OCI-LY3 (cell line): Measurements from ENCODE around the gene LYPD5.

ENCODE experiments used
- H2AFZ ChIP-seq: fragments of 200-600, 300-600 bp; shearing (Covaris generic); 2 replicates; pipeline ENCODE4 v1.6.0; 2014; ENCODE audit warnings: antibody characterized with exemption, low read depth, low read length
- H3K27ac ChIP-seq: fragments of 200-600, 300-600 bp; sonication (generic); 2 replicates; pipeline ENCODE4 v1.5.1; 2014; ENCODE audit warnings: mild to moderate bottlenecking, low read length, moderate library complexity, mixed read lengths
- H3K27me3 ChIP-seq: fragments of 200-600, 300-600 bp; sonication (generic); 2 replicates; pipeline ENCODE4 v1.6.1; 2014; ENCODE audit warnings: low read depth, low read length, mixed read lengths
- H3K36me3 ChIP-seq: fragments of 200-600, 300-600 bp; sonication (generic); replicated peaks from 2 replicates; pipeline ENCODE3; 2014; ENCODE audit warnings: low read depth, low read length, mixed read lengths
- H3K4me1 ChIP-seq: fragments of 300-600, 200-600 bp; sonication (generic); 2 replicates; pipeline ENCODE4 v1.6.1; 2014; ENCODE audit warnings: low read length, mixed read lengths
- H3K4me2 ChIP-seq: fragments of 200-600, 300-600 bp; sonication (generic); 2 replicates; pipeline ENCODE4 v1.6.1; 2014; ENCODE audit warnings: low read length, mixed read lengths
- H3K4me3 ChIP-seq: fragments of 300-600, 200-600 bp; sonication (generic); 2 replicates; pipeline ENCODE4 v1.5.1; 2014; ENCODE audit warnings: antibody characterized with exemption, mild to moderate bottlenecking, low read length, moderate library complexity
- H3K79me2 ChIP-seq: fragments of 300-600, 200-600 bp; shearing (Covaris generic); 2 replicates; pipeline ENCODE4 v1.6.1; 2014; ENCODE audit warnings: mild to moderate bottlenecking, low read length, mixed read lengths
- H3K9ac ChIP-seq: fragments of 300-600, 200-600 bp; shearing (Covaris generic); 2 replicates; pipeline ENCODE4 v1.6.0; 2014; ENCODE audit warnings: mild to moderate bottlenecking, low read length, moderate library complexity
- H3K9me3 ChIP-seq: fragments of 200-600, 300-600 bp; shearing (Covaris generic); 2 replicates; pipeline ENCODE4 v1.6.1; 2014; ENCODE audit warnings: low read length, mixed read lengths; ENCODE audit not compliant: insufficient read depth
- H4K20me1 ChIP-seq: fragments of 200-600, 300-600 bp; sonication (generic); 2 replicates; pipeline ENCODE4 v1.6.1; 2016; ENCODE audit warnings: low read length, mixed read lengths; ENCODE audit not compliant: insufficient read depth
- EZH2phosphoT487 ChIP-seq: fragments of 200-600 bp; shearing (Covaris generic); IDR thresholded peaks from 2 replicates; pipeline ENCODE4 v1.6.1; 2018; ENCODE audit warnings: antibody characterized with exemption, mixed run types, low read depth
- TF ChIP-seq, protein P1 (sequence below): fragments of 200-600, 300-600 bp; sonication (generic); IDR thresholded peaks from 2 replicates; pipeline ENCODE4 v1.5.1; 2014; ENCODE audit warnings: antibody characterized with exemption, low read length, low read depth

LYPD5 gene

DNA sequence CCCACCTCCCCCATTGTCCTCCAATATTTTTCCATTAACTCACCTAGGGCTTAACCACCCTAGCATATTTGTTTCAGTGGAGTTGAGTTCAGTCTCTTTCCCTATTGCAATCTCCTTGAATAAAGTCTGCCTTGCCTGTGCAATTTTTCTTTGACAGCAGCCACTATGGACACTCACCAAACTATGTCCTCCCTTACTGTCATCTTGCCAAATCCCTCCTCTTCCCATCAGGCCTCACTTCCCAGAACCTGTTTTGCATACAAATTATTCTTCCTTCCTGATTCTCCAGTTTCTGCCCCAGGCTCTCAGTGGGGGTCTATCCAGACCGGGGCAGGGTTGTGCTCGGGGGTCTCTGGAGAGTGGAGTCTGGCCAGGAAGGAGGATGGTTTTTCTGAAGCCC is 2.2 kb upstream of the LYPD5 start:
- H4K20me1 ChIP-seq, result no peaks in the 10 kb centered on the region
- H3K27me3 ChIP-seq, result peaks cover 3% of the 10 kb centered on the region; the same call in 1 of the 2 replicates
- H3K4me3 ChIP-seq, result no peak overlapping the region
- TF ChIP-seq, protein P1, sequence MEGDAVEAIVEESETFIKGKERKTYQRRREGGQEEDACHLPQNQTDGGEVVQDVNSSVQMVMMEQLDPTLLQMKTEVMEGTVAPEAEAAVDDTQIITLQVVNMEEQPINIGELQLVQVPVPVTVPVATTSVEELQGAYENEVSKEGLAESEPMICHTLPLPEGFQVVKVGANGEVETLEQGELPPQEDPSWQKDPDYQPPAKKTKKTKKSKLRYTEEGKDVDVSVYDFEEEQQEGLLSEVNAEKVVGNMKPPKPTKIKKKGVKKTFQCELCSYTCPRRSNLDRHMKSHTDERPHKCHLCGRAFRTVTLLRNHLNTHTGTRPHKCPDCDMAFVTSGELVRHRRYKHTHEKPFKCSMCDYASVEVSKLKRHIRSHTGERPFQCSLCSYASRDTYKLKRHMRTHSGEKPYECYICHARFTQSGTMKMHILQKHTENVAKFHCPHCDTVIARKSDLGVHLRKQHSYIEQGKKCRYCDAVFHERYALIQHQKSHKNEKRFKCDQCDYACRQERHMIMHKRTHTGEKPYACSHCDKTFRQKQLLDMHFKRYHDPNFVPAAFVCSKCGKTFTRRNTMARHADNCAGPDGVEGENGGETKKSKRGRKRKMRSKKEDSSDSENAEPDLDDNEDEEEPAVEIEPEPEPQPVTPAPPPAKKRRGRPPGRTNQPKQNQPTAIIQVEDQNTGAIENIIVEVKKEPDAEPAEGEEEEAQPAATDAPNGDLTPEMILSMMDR, result no peak
- no peak for TF ChIP-seq EZH2phosphoT487
- H3K9me3 ChIP-seq, result no peaks in the 10 kb centered on the region
- no peak overlapping the region for H3K4me2 ChIP-seq
- H3K9ac ChIP-seq, result no peak overlapping the region
- no peak overlapping the region for H2AFZ ChIP-seq
- H3K4me1 ChIP-seq, result peaks cover 4% of the 10 kb centered on the region; the same call in 1 of the 2 replicates
- no peaks in the 10 kb centered on the region for H3K36me3 ChIP-seq
- no peak overlapping the region for H3K27ac ChIP-seq
- H3K79me2 ChIP-seq, result no peaks in the 10 kb centered on the region

DNA sequence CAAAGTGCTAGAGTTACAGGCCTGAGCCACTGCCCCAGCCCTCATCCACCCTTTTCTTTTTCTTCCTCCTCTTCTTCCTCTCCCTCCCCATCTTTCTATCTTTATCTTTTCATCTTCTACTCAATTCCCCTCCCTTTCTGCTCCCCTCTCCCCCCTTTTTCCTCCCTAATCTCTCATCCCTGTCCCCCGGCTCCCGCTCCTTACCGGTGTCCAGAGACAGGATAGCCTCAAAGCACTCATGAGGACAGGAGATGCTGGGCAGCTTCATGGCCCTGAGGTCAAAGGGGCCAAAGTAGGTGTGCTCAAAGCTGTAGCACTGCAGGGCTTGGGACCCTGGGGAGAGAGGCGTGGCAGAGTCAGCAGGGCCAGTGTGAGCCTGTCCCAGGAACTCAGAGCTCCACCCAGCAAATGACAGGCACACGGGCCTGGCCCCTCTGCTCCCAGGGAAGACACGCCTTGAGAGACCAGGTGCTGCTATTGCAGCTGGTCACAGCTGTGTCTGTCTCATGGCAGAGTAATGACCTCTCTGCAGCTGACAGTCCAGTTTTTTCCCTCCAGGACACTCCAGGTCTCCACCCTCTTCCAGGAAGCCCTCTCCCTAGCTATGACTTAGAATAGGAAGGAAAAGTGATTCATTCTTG is 2.6 kb downstream of the LYPD5 start:
- Histone ChIP-seq H3K4me1 (no peaks in the 10 kb centered on the region), H2AFZ (no peak overlapping the region), H3K36me3 (no peaks in the 10 kb centered on the region), H3K4me3 (no peak overlapping the region), H3K9ac (no peak overlapping the region), H3K4me2 (no peak overlapping the region), H3K9me3 (no peaks in the 10 kb centered on the region), H3K79me2 (no peaks in the 10 kb centered on the region), H3K27ac (no peak overlapping the region), H3K27me3 (no peaks in the 10 kb centered on the region; the same call in 1 of the 2 replicates), H4K20me1 (no peaks in the 10 kb centered on the region)
- TF ChIP-seq EZH2phosphoT487, result no peak
- TF ChIP-seq, protein P1, result no peak

DNA sequence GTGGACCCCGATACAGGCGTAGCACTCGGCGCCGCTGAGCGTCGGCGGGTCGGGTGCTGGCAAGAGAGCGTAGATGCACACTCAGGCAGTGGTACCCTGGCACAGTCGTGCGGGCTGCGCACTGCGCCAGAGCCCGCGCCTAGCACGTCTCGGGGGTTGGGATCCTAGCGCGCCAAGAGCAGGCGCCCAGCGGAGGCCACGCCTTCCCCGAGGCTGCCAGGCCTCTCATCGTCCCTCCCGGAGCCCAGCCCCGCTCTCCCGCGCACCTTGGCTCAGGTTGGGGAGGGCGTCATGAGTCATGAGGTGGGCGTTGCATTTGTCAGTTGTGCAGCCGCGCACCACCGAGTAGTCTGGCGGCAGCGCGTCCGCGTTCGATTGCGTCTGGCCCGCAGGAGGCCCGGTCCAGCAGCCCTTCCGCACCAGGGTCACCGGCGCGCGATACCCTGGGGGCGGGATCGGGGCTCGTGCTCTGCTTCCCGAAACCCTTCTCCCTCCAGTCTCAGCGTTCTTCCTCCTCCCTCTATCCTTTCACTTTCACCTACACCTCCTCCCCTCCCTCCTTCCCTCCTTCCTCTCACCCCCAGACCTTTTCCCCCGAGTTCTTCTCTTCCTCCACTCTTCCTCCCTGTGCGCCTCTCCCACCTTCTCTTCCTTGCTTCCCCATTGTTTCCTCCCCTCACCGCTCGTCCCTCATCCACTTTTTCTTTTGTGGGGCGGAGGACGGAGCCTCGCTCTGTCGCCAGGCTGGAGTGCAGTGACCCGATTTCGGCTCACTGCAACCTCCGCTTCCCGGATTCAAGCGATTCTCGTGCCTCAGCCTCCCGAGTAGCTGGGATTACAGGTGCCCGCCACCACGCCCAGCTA is 3.5 kb downstream of the LYPD5 start:
- H3K27ac ChIP-seq, result no peak overlapping the region

More for the DNA sequence above, 3.5 kb downstream of the LYPD5 start:
- no peaks in the 10 kb centered on the region for H3K4me1 ChIP-seq
- no peak for TF ChIP-seq EZH2phosphoT487
- TF ChIP-seq, protein P1, result no peak
- no peak overlapping the region for H3K9ac ChIP-seq
- H3K79me2 ChIP-seq, result no peaks in the 10 kb centered on the region
- no peaks in the 10 kb centered on the region for H3K36me3 ChIP-seq
- H3K4me3 ChIP-seq, result no peak overlapping the region
- H3K4me2 ChIP-seq, result no peak overlapping the region
- no peaks in the 10 kb centered on the region; the same call in 1 of the 2 replicates for H3K27me3 ChIP-seq
- H2AFZ ChIP-seq, result no peak overlapping the region
- no peaks in the 10 kb centered on the region for H3K9me3 ChIP-seq
- H4K20me1 ChIP-seq, result no peaks in the 10 kb centered on the region
